H1 (cell line): ENCODE data around the gene ACVR1. TPM values are rescaled to one million over a fixed set of nuclear protein-coding genes. Genes with fewer than 3 reads are reported as not detected.

Source experiments
- CTCF ChIA-PET: fragments of 300-600 bp; sonication (Branson Sonifier 250); formaldehyde crosslinking; loops from one replicate; lab custom pipeline; 2021; ENCODE audit not compliant: partially characterized antibody; lab: Charles Lee
- POLR2A ChIA-PET: fragments of 300-600 bp; sonication (Branson Sonifier 250); formaldehyde crosslinking; loops from one replicate; lab custom pipeline; 2021; ENCODE audit warnings: inconsistent platforms; ENCODE audit not compliant: partially characterized antibody; lab: Charles Lee
- DNase-seq, 2 experiments: peaks; one replicate each; pipeline versions ENCODE4 v3.0.0 to v3.0.0-alpha.2; 2010 to 2022; ENCODE audit warnings: low spot score in 2 of 2, low read depth in 1 of 2, mixed read lengths in 1 of 2
- FAIRE-seq: peaks from 2 replicates; lab custom pipeline; 2011; peaks lifted over from hg19 to GRCh38; lab: Jason Lieb, UNC
- H2AFZ ChIP-seq: 2 replicates; pipeline ENCODE4 v1.8.1; 2012; ENCODE audit warnings: low read length, inconsistent platforms
- H2AK5ac ChIP-seq: 2 replicates; pipeline ENCODE4 v1.6.1; 2013; ENCODE audit warnings: low read depth, low read length
- H2BK120ac ChIP-seq: replicated peaks from 2 replicates; pipeline ENCODE3; 2013; ENCODE audit warnings: low read depth, low read length, inconsistent platforms
- H2BK12ac ChIP-seq: 2 replicates; pipeline ENCODE4 v1.6.1; 2013; ENCODE audit warnings: low read depth, low read length
- H2BK15ac ChIP-seq: 2 replicates; pipeline ENCODE4 v1.6.1; 2013; ENCODE audit warnings: low read length
- H2BK20ac ChIP-seq: 2 replicates; pipeline ENCODE4 v1.6.1; 2013; ENCODE audit warnings: low read length
- H2BK5ac ChIP-seq: 2 replicates; pipeline ENCODE4 v1.6.1; 2013; ENCODE audit warnings: low read depth, low read length
- H3K14ac ChIP-seq: 2 replicates; pipeline ENCODE4 v1.6.1; 2013; ENCODE audit warnings: inconsistent platforms; ENCODE audit not compliant: insufficient read length
- H3K18ac ChIP-seq: 2 replicates; pipeline ENCODE4 v1.6.1; 2013; ENCODE audit warnings: low read length; ENCODE audit errors: extremely low read depth
- H3K23ac ChIP-seq: 2 replicates; pipeline ENCODE4 v1.6.1; 2013; ENCODE audit warnings: inconsistent platforms; ENCODE audit not compliant: insufficient read length
- H3K23me2 ChIP-seq: 2 replicates; pipeline ENCODE4 v1.6.1; 2013; ENCODE audit warnings: low read depth, low read length
- H3K27ac ChIP-seq: 2 replicates; pipeline ENCODE4 v1.6.1; 2011; ENCODE audit warnings: low read depth, low read length, inconsistent platforms
- H3K27me3 ChIP-seq, 4 experiments: replicated peaks in 1 of 4; 1 replicate in 1 of 4; 2 replicates in 3 of 4; pipeline versions ENCODE4 v1.6.1 to v1.8.1; 2011 to 2013; ENCODE audit warnings: low read length in 3 of 4, mild to moderate bottlenecking in 3 of 4, inconsistent platforms in 2 of 4, mixed read lengths in 2 of 4, moderate library complexity in 1 of 4; ENCODE audit not compliant: control insufficient read depth in 3 of 4, insufficient read depth in 3 of 4; ENCODE audit errors: extremely low read depth in 1 of 4
- H3K36me3 ChIP-seq, 4 experiments: 2 replicates each; pipeline versions ENCODE4 v1.6.1 to v1.8.1; 2011 to 2013; ENCODE audit warnings: mild to moderate bottlenecking in 4 of 4, low read length in 3 of 4, moderate library complexity in 2 of 4, control low read depth in 1 of 4, inconsistent platforms in 1 of 4; ENCODE audit not compliant: insufficient read depth in 4 of 4, control insufficient read depth in 2 of 4
- H3K4ac ChIP-seq: replicated peaks from 2 replicates; pipeline ENCODE3; 2013; ENCODE audit warnings: low read length, low read depth, mixed read lengths, inconsistent platforms; ENCODE audit not compliant: insufficient read length
- H3K4me1 ChIP-seq, 4 experiments: replicated peaks in 1 of 4; 1 replicate in 1 of 4; 2 replicates in 3 of 4; pipeline versions ENCODE4 v1.6.1 to v1.8.1; 2011 to 2013; ENCODE audit warnings: low read length in 3 of 4, inconsistent platforms in 2 of 4, mixed read lengths in 1 of 4; ENCODE audit not compliant: insufficient read depth in 4 of 4, control insufficient read depth in 3 of 4
- H3K4me2 ChIP-seq, 2 experiments: 2 replicates each; pipeline versions ENCODE4 v1.6.1 to v1.8.1; 2011 to 2013; ENCODE audit warnings: low read depth in 2 of 2, low read length in 2 of 2, control low read depth in 1 of 2, inconsistent platforms in 1 of 2, mild to moderate bottlenecking in 1 of 2; ENCODE audit not compliant: insufficient read depth in 1 of 2
- H3K4me3 ChIP-seq, 4 experiments: fragments of 200-600, 300-600 bp in 1 of 4; sonication (generic), shearing (Covaris generic), sonication (Bioruptor Twin) in 1 of 4; 2 replicates each; pipeline versions ENCODE4 v1.5.1 to v1.8.1; 2011 to 2016; ENCODE audit warnings: low read length in 4 of 4, low read depth in 3 of 4, control low read depth in 2 of 4, inconsistent platforms in 2 of 4, mild to moderate bottlenecking in 2 of 4, mixed read lengths in 1 of 4, moderate library complexity in 1 of 4; ENCODE audit not compliant: insufficient read depth in 2 of 4; ENCODE audit errors: extremely low read depth in 1 of 4
- H3K56ac ChIP-seq: replicated peaks from 2 replicates; pipeline ENCODE3; 2013; ENCODE audit warnings: low read depth, mild to moderate bottlenecking, mixed read lengths, low read length, inconsistent platforms; ENCODE audit not compliant: insufficient read length
- H3K79me1 ChIP-seq: 2 replicates; pipeline ENCODE4 v1.6.1; 2013; ENCODE audit warnings: low read depth, low read length, control low read depth
- H3K79me2 ChIP-seq, 2 experiments: 2 replicates each; pipeline versions ENCODE4 v1.6.1 to v1.8.1; 2012 to 2013; ENCODE audit warnings: low read length in 2 of 2, mild to moderate bottlenecking in 2 of 2, inconsistent platforms in 1 of 2; ENCODE audit not compliant: insufficient read depth in 2 of 2, control insufficient read depth in 1 of 2
- H3K9ac ChIP-seq, 4 experiments: replicated peaks in 1 of 4; 1 replicate in 1 of 4; 2 replicates in 3 of 4; pipeline versions ENCODE4 v1.6.1 to v1.8.1; 2011 to 2013; ENCODE audit warnings: low read depth in 3 of 4, low read length in 3 of 4, control low read depth in 2 of 4, mild to moderate bottlenecking in 2 of 4, moderate library complexity in 2 of 4, inconsistent platforms in 1 of 4; ENCODE audit errors: extremely low read depth in 1 of 4
- H3K9me3 ChIP-seq, 2 experiments: 2 replicates each; pipeline versions ENCODE4 v1.6.1 to v1.8.1; 2012 to 2013; ENCODE audit warnings: mild to moderate bottlenecking in 2 of 2, moderate library complexity in 2 of 2, control low read depth in 1 of 2, inconsistent platforms in 1 of 2, low read depth in 1 of 2, low read length in 1 of 2, mixed read lengths in 1 of 2; ENCODE audit not compliant: insufficient read depth in 2 of 2
- H4K20me1 ChIP-seq, 2 experiments: replicated peaks in 1 of 2; 2 replicates each; pipeline versions ENCODE3 to v1.8.1; 2011 to 2013; ENCODE audit warnings: inconsistent platforms in 2 of 2, low read length in 2 of 2, mild to moderate bottlenecking in 1 of 2; ENCODE audit not compliant: insufficient read depth in 2 of 2, control insufficient read depth in 1 of 2
- H4K5ac ChIP-seq: 2 replicates; pipeline ENCODE4 v1.6.1; 2013; ENCODE audit warnings: low read length, low read depth, mixed read lengths, inconsistent platforms; ENCODE audit not compliant: insufficient read length
- H4K8ac ChIP-seq: 2 replicates; pipeline ENCODE4 v1.8.0; 2013; ENCODE audit warnings: mild to moderate bottlenecking, moderate library complexity, low read length, inconsistent platforms; ENCODE audit not compliant: insufficient read depth; ENCODE audit errors: extremely low read depth
- H4K91ac ChIP-seq: replicated peaks from 2 replicates; pipeline ENCODE3; 2013; ENCODE audit warnings: low read length, mixed read lengths, inconsistent platforms; ENCODE audit not compliant: insufficient read length
- CREB1 ChIP-seq: IDR thresholded peaks from 2 replicates; pipeline ENCODE4 v1.6.1; 2012; ENCODE audit warnings: inconsistent platforms
- HDAC2 ChIP-seq, 2 experiments: fragments of 300-600 bp in 1 of 2; sonication (generic) in 1 of 2; IDR thresholded peaks; 2 replicates each; pipeline ENCODE4 v1.6.1; 2011 to 2012; ENCODE audit warnings: low read depth in 2 of 2, low read length in 2 of 2, mild to moderate bottlenecking in 2 of 2, moderate library complexity in 2 of 2, borderline replicate concordance in 1 of 2, inconsistent platforms in 1 of 2
- SUZ12 ChIP-seq: fragments of 200-600 bp; sonication (generic); IDR thresholded peaks from 2 replicates; pipeline ENCODE4 v1.6.1; 2012; ENCODE audit warnings: mild to moderate bottlenecking, inconsistent platforms, low read length, moderate library complexity, mixed read lengths
- WGBS, 2 experiments: shearing (Covaris generic) in 1 of 2; methylation state at CpG; one replicate each; pipeline versions ENCODE4 v1.1.6 to v1.1.7; 2013 to 2015; ENCODE audit warnings: low lambda C conversion rate in 2 of 2, mixed read lengths in 2 of 2, inconsistent platforms in 1 of 2, low coverage in 1 of 2, missing lambda C conversion rate in 1 of 2; ENCODE audit not compliant: insufficient replicate concordance in 2 of 2, insufficient coverage in 1 of 2, insufficient read length in 1 of 2; ENCODE audit errors: extremely low coverage in 1 of 2, missing lambda C conversion rate in 1 of 2; 5-methylcytosine and 5-hydroxymethylcytosine counted together
- polyA plus RNA-seq, 7 experiments: library from polyadenylated mRNA; depleted of rRNA in 3 of 7; stranded (reverse) in 5 of 7; unstranded in 2 of 7; fragments of >200 nt in 5 of 7; fragments of 200-250 nt in 2 of 7; gene quantifications; 1 replicate in 5 of 7; 2 replicates in 1 of 7; 4 replicates in 1 of 7; pipeline versions ENCODE4 v1.2.1 to v1.2.3, GENCODE V29; 2011 to 2013; ENCODE audit warnings: missing spikeins in 2 of 7, mixed read lengths in 2 of 7
- total RNA-seq: library from RNA; stranded (reverse); fragmentation: NEBNext Ultra II Directional; extraction: Animal tissue kit (Norgen Biotek cat#: 25700); gene quantifications from 2 replicates; pipeline ENCODE4 v1.2.1, GENCODE V29; 2021

Gene ACVR1
- total and polyA plus RNA-seq, 2 of the 8 experiments (the other 6 are each of a cell fraction or from before 2014, with no cell fraction given): 8.5 to 17.7 TPM

DNA sequence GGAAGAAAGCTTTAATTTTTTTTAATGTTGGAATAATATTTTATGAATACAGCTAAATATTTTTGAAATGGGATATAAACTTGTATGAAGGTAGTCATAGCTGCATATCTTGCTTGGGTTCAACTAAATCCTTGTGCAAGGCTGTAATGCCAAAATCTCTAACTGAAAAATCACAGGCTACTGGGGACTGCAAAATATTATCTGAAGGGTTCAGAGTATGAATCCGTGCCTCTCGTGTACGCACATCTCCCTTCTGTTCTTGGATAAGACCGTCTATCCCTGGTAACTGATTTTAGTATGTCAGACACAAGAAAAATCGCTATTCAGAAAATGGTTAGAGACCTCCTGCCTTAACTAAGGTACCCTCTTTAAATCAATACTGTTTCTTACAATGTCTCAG is 71.8 kb downstream of the ACVR1 start:
- Histone ChIP-seq H3K79me2 (peaks cover 0 to 3% of the 10 kb centered on the region in 2 experiments; a peak in 1 of 4 replicates), H2BK20ac (no peak overlapping the region), H3K36me3 (no peaks in the 10 kb centered on the region), H2AK5ac (no peak overlapping the region), H3K56ac (no peak overlapping the region), H3K14ac (no peak overlapping the region), H3K9ac (no peak overlapping the region), H2BK5ac (no peak overlapping the region), H4K8ac (no peak overlapping the region), H4K5ac (no peak overlapping the region), H3K79me1 (no peaks in the 10 kb centered on the region; the same call in none of the 2 replicates), H2BK120ac (no peak overlapping the region), H4K20me1 (no peaks in the 10 kb centered on the region), H3K4ac (no peak overlapping the region), H3K18ac (no peak overlapping the region), H3K27me3 (no peaks in the 10 kb centered on the region), H2BK15ac (no peak overlapping the region), H3K23me2 (no peaks in the 10 kb centered on the region; the same call in 1 of the 2 replicates), H2BK12ac (no peak overlapping the region), H4K91ac (no peak overlapping the region), H3K27ac (no peak overlapping the region), H3K23ac (no peak overlapping the region), H3K4me1 (0 out of 7 replicates have a peak, but pooled peaks cover 0 to 2% (median 0%) of the 10 kb centered on the region in 4 experiments), H2AFZ (no peak overlapping the region), H3K9me3 (no peaks in the 10 kb centered on the region), H3K4me3 (no peak overlapping the region), H3K4me2 (no peak overlapping the region)
- TF ChIP-seq HDAC2 (IDR thresholded peaks at IDR 0.05; ENCODE audit: borderline replicate concordance in 1 of 2, low read depth in 2 of 2, low read length in 2 of 2) (no peak), CREB1 (no peak), SUZ12 (no peak)
- POLR2A ChIA-PET: no interaction called here
- CTCF ChIA-PET: interaction anchor here (0.6 to 1.9 kb wide), 6 partner anchors 16 to 215 kb away, joined by 3 to 4 read pairs (median 3); no protein-coding TSS in a partner anchor
- FAIRE-seq: no peak
- no peak for DNase-seq
- 91% methylated on average over 5 of the region's 5 CpGs; no CpG with 5 or more reads in 1 of the 2 experiments for WGBS, 2 experiments
